Psoas muscle (tissue), 8 donors: Measurements from ENCODE around the gene SLAIN1. TPM values are rescaled to one million over a fixed set of nuclear protein-coding genes. Genes with fewer than 3 reads are reported as not detected.

ENCODE experiments used
- ATAC-seq, 4 donors: fragments of 200-7000 bp; cut with Tn5 transposase; one replicate each; pipeline ENCODE4 v1.9.1; 2020; ENCODE audit warnings: moderate library complexity in 3 of 4, mild to moderate bottlenecking in 2 of 4
- DNase-seq, 2 donors: peaks; one replicate each; pipeline ENCODE4 v3.0.0-alpha.2; 2020
- H3K27ac ChIP-seq: fragments of 200-600 bp; one replicate; pipeline ENCODE4 v1.8.0; 2022
- H3K27me3 ChIP-seq, 3 donors: fragments of 200-600 bp in 1 of 3; one replicate each; pipeline versions ENCODE4 v1.6.1 to v1.8.0; 2013 to 2022; ENCODE audit warnings: low read length in 2 of 3, mild to moderate bottlenecking in 2 of 3, moderate library complexity in 1 of 3; ENCODE audit not compliant: insufficient read depth in 3 of 3
- H3K36me3 ChIP-seq, 2 donors: fragments of 200-600 bp in 1 of 2; one replicate each; pipeline versions ENCODE4 v1.6.1 to v1.8.0; 2013 to 2022; ENCODE audit warnings: low read depth in 1 of 2, mild to moderate bottlenecking in 1 of 2, moderate library complexity in 1 of 2; ENCODE audit not compliant: insufficient read depth in 1 of 2
- H3K4me1 ChIP-seq: fragments of 200-600 bp; one replicate; pipeline ENCODE4 v1.8.0; 2022
- H3K4me3 ChIP-seq: fragments of 200-600 bp; one replicate; pipeline ENCODE4 v1.8.0; 2022; ENCODE audit warnings: mild to moderate bottlenecking
- H3K9me3 ChIP-seq: fragments of 200-600 bp; one replicate; pipeline ENCODE4 v1.8.0; 2022
- WGBS, 3 donors: extraction: QIAGEN DNeasy Blood & Tissue Kit; methylation state at CpG; one replicate each; pipeline versions ENCODE4 v1.1.6 to v1.1.7; 2013; 5-methylcytosine and 5-hydroxymethylcytosine counted together
- intact Hi-C, 2 donors: fragments of 100-400 bp; cut with DNase I; formaldehyde crosslinking; loops; one replicate each; pipeline versions ENCODE4 v1.11.0 to v1.14.2; 2022
- polyA plus RNA-seq, 3 donors: library from polyadenylated mRNA; stranded (reverse); fragments of 200-250 nt; gene quantifications; one replicate each; pipeline ENCODE4 v1.2.3, GENCODE V29; 2013
- total RNA-seq, 4 donors: library from RNA; stranded (reverse); fragmentation: NEBNext Ultra II Directional in 2 of 4; extraction: Animal tissue kit (Norgen Biotek cat#: 25700) in 2 of 4; gene quantifications; one replicate each; pipeline versions ENCODE4 v1.2.1 to v1.2.4, GENCODE V29; 2021 to 2023
- TF ChIP-seq, protein P1 (sequence below): fragments of 200-600 bp; IDR thresholded peaks from one replicate; pipeline ENCODE4 v1.8.0; 2022; ENCODE audit warnings: antibody characterized with exemption
- donor health status: healthy with polysubstance abuse.
- donor health status: DM: no; HTN: no; CAD: no; lungs with moderate emphysema.
- donor health status: Bipolar disorder and iron deficiency.
- donor health status: healthy.
- donor health status: DM: yes; HTN: yes; CAD: no.
- donor health status: DM: no; HTN: no; CAD: no.
- donor health status: DM: no; HTN: no; CAD: no.
- donor health status: DM: yes; HTN: yes; CAD: no.

SLAIN1 gene
- total and polyA plus RNA-seq, 7 donors: 0.69 to 6.6 (median 3.1) TPM

- no peak for DNase-seq
- 17 to 19% (median 19%) methylated on average over 3 of the region's 3 CpGs for WGBS, 3 donors
- ATAC-seq: peak in 3 of 4 donors; percentile 38 to 64 (median 51)
- H3K4me1 ChIP-seq: no peaks in the 10 kb centered on the region
- H3K36me3 ChIP-seq: no peaks in the 10 kb centered on the region
- TF ChIP-seq, protein P1, sequence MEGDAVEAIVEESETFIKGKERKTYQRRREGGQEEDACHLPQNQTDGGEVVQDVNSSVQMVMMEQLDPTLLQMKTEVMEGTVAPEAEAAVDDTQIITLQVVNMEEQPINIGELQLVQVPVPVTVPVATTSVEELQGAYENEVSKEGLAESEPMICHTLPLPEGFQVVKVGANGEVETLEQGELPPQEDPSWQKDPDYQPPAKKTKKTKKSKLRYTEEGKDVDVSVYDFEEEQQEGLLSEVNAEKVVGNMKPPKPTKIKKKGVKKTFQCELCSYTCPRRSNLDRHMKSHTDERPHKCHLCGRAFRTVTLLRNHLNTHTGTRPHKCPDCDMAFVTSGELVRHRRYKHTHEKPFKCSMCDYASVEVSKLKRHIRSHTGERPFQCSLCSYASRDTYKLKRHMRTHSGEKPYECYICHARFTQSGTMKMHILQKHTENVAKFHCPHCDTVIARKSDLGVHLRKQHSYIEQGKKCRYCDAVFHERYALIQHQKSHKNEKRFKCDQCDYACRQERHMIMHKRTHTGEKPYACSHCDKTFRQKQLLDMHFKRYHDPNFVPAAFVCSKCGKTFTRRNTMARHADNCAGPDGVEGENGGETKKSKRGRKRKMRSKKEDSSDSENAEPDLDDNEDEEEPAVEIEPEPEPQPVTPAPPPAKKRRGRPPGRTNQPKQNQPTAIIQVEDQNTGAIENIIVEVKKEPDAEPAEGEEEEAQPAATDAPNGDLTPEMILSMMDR: peak; percentile 66
- no peak overlapping the region for H3K4me3 ChIP-seq
- intact Hi-C loops: loop anchor here (1.0 to 5.0 kb wide), 2 partner anchors 341 to 343 kb away; no protein-coding TSS in a partner anchor
- H3K27ac ChIP-seq: no peak overlapping the region
- H3K9me3 ChIP-seq: no peaks in the 10 kb centered on the region
- no peaks in the 10 kb centered on the region for H3K27me3 ChIP-seq
Observed at GRCh38 chr13:77779552-77780272, 82.2 kb downstream of the SLAIN1 start.

DNA sequence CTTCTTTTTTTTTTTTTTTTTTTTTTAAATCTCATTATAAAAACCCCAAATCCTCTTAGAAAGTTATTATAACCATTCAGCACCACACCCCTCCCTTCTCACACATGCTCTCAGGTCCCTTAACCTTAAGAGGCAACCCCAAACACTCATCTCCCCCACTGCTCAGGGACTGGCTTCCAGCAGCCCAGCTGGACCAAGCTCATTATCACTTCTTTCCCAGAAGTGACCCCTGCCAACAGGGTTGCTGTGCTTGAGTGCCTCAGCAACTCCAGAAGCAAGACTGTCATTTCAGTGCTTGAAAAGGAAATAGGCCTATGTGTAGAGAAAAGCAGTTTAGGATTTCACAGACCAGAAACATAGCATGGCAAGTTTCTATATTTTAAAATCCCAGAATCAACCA, 84.3 kb downstream of the SLAIN1 start:
- H3K27me3 ChIP-seq: no peaks in the 10 kb centered on the region
- H3K9me3 ChIP-seq: no peaks in the 10 kb centered on the region
- intact Hi-C loops: no loop called here
- TF ChIP-seq, protein P1: no peak
- DNase-seq (no peak), ATAC-seq (no peak)
- no peaks in the 10 kb centered on the region for H3K4me1 ChIP-seq
- H3K27ac ChIP-seq: no peak overlapping the region
- no peaks in the 10 kb centered on the region for H3K36me3 ChIP-seq
- no peak overlapping the region for H3K4me3 ChIP-seq

DNA sequence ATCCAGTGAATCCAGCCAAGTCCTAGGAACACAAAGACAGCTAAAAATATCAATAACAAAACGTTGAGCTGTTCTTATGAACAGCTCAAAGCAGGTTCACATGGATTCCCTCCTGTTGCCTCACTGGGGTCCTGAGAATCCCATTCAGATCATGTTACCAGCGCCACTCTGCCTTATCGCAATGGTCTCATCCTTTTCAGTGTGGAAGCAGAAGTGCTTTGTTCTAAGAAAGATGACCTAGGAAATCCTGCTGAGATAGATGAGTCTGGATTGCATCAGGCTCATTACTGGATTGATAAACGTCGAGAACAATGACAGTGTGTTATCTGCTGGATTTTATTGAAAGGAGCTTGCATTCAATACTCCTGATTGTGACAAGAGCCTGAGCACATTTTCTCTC, 87.0 kb downstream of the SLAIN1 start:
- TF ChIP-seq, protein P1: no peak
- Histone ChIP-seq H3K27me3 (no peaks in the 10 kb centered on the region), H3K27ac (no peak overlapping the region), H3K4me1 (no peaks in the 10 kb centered on the region), H3K36me3 (no peaks in the 10 kb centered on the region), H3K4me3 (no peak overlapping the region), H3K9me3 (no peaks in the 10 kb centered on the region)
- no peak for ATAC-seq
- 60 to 63% (median 63%) methylated on average over 5 of the region's 5 CpGs for WGBS, 3 donors
- intact Hi-C loops: no loop called here
- DNase-seq: no peak

DNA sequence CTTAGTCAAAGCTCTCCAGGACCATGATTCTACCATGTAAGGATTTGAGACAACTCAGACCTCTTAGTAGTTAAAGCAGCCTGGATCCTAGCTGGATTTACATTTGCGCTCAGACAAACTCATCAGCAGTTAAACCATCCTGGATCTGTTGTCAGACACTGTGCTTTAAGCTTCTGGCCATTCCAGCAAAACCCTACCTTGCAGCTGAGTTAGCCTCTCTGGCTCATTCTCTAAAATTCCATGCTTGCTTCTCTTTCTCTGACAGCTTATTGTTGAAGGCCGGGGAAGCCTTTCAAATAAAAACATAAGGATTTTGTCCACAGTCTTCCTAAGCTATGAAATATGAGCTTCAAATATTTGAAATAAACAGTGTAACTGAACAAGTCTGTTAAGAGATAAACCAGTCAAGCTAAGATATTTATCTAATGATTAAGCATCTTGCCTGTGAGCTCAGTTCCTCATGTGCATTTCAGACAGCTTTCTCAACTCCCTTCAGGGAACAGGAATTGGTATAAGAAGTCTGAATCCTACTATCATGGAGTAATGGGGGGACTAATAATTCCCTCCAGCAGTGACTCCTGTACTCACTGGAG, 89.3 kb downstream of the SLAIN1 start:
- Histone ChIP-seq H3K9me3 (no peaks in the 10 kb centered on the region), H3K27me3 (peaks cover 0 to 3% (median 0%) of the 10 kb centered on the region in 3 donors), H3K27ac (no peak overlapping the region), H3K4me1 (no peaks in the 10 kb centered on the region), H3K36me3 (no peaks in the 10 kb centered on the region), H3K4me3 (no peak overlapping the region)
- intact Hi-C loops: no loop called here
- ATAC-seq: no peak
- DNase-seq: no peak
- TF ChIP-seq, protein P1: no peak
- WGBS, 3 donors: 82 to 90% (median 85%) methylated on average over 2 of the region's 2 CpGs
